Endothelial cell of coronary artery (primary cell): ENCODE measurements around the gene KCNJ8. TPM values are rescaled to one million over a fixed set of nuclear protein-coding genes. Genes with fewer than 3 reads are reported as not detected.

Source experiments
- total RNA-seq: library from RNA; depleted of rRNA; stranded (reverse); fragments of >200 nt; gene quantifications from 2 replicates; pipeline ENCODE4 v1.2.3, GENCODE V29; 2014

KCNJ8 gene
- total RNA-seq: 0.56 TPM in 1 of 2 replicates, not detected in the other

DNA sequence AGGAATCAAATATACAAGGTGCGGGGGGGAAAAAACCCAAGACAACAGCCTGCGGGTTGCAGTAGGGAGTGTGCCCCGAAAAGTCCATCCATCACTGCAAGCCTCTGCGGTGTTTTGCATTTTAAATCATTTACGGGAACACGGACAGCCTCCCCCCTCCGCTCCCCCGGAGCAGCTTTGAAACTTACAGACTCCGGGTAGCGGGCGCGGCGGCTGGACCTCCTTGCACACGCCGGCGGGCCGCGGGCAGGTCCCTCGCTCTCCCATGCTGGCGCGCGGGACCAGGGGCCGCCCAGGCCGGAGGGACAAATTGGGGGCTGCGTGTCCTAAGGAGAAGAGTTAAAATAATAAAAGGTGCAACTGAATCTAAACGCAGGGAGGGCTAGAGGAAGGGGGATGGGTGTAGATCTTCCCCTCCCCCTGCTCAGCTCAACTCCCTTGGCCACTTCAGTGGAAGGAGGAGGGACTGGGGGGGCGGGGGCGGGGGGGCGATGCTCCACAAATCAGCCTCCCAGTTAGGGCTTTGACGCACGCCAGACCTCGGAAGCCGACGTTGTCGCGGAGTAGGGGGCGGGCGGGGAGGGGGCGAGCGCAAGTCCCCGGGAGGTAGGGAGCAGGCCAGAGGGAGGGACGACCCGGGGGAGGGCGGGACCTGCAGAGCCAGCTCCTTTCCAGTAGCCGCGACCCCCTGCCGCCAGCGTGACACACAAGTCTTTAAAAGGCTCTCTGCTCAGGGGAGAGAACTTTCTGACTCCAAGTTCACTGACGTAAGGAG, at the start of gene KCNJ8:
TSS of gene KCNJ8 (minus strand) at position 349 of the 775 bp plus-strand sequence. CDS start 1,090 bp downstream, outside the sequence.

Other genes with a start within 250 kb of the KCNJ8 start
- gene SPX, start 248.4 kb downstream of the KCNJ8 start, total RNA-seq: 0.09 TPM in 2 replicates
- gene GYS2, start 169.9 kb downstream of the KCNJ8 start, total RNA-seq: not detected in 2 replicates
- 739 and 748 TPM in 2 replicates for gene LDHB, start 116.9 kb downstream of the KCNJ8 start, total RNA-seq
- under 0.01 and 0.19 TPM in 2 replicates for gene ABCC9, start 166.7 kb upstream of the KCNJ8 start, total RNA-seq